ENCODE data around the gene PHEX.

- TF ChIP-seq, protein P1, sequence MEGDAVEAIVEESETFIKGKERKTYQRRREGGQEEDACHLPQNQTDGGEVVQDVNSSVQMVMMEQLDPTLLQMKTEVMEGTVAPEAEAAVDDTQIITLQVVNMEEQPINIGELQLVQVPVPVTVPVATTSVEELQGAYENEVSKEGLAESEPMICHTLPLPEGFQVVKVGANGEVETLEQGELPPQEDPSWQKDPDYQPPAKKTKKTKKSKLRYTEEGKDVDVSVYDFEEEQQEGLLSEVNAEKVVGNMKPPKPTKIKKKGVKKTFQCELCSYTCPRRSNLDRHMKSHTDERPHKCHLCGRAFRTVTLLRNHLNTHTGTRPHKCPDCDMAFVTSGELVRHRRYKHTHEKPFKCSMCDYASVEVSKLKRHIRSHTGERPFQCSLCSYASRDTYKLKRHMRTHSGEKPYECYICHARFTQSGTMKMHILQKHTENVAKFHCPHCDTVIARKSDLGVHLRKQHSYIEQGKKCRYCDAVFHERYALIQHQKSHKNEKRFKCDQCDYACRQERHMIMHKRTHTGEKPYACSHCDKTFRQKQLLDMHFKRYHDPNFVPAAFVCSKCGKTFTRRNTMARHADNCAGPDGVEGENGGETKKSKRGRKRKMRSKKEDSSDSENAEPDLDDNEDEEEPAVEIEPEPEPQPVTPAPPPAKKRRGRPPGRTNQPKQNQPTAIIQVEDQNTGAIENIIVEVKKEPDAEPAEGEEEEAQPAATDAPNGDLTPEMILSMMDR (IDR thresholded peaks at IDR 0.05; ENCODE audit: borderline replicate concordance, extremely low read depth, low read length, poor library complexity, severe bottlenecking), result no peak
- TF ChIP-seq EZH2 (IDR thresholded peaks at IDR 0.05; ENCODE audit: borderline replicate concordance, low read depth, low read length, severe bottlenecking), result no peak
Observed at GRCh38 chrX:22147214-22147613, 115.1 kb downstream of the PHEX start.
